GM13977 (cell line): ENCODE measurements around the gene SNX4.
"Not testable (repeated sequence)": the region's sequence is repeated elsewhere in the genome, so short reads cannot be mapped to it uniquely, and the experiment has no call there.

ENCODE experiments used
- DNase-seq: peaks from one replicate; pipeline ENCODE4 v3.0.0; 2012; ENCODE audit warnings: low spot score
- in situ Hi-C: fragments of 300-500 bp; cut with MboI; formaldehyde crosslinking; loops from one replicate; pipeline ENCODE4 v1.12.0; 2022; ENCODE audit warnings: low sequenced_read_pairs, low pct_unique_long_range_greater_than_20kb, mixed read lengths, inconsistent platforms; ENCODE audit not compliant: unreplicated experiment
- TF ChIP-seq, protein P1 (sequence below): IDR thresholded peaks from 2 replicates; pipeline ENCODE4 v1.5.1; 2012; ENCODE audit warnings: mild to moderate bottlenecking, control low read depth; ENCODE audit not compliant: insufficient read depth; ENCODE audit errors: extremely low read depth, missing control alignments

The SNX4 gene

DNA sequence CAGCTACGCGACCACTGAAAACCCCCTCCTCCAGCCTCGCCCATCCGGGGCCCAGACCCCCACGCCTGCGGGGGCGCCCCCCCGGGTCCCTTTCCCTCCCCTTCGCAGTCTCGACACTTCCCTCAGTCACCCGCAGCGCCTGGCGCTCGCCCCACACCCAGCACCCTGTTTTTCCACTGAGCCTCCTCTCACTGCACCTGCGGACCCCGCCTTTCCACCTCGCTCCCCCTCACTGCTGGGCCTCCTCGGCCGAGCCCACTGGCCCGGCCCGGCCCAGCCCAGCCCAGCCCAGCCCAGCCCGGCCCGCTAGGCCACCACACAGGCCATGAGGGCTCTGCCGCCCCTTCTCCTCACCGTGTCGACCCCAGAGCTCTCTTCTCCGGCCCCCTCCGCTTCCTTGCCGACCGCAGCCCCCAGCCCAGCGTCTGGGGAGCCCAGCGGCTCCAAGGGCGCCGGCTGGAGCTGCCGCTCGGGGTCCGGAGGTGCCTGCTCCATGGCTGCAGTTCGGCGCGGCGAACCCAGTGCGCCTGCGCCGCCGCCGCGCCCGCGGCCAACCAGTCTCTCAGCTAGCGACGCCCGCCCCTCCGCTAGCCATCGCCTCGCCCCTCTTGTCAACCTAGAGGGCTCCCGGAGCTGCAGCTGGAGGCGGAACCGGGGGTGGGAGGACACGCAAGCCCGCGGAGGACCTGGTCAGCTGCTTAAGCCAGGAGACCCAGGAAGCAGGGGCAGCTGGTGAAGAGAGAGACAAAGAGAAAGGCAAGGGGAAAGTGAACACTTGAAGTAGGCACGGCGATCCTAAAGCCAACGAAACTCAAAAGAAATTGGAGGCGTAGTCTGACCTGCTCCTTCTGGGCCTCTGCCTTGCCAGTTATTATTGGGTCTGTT lies at the start of gene SNX4:
TSS of gene SNX4 (minus strand) at position 525 of the 885 bp plus-strand sequence. CDS start at position 495, 30 bp downstream.
- DNase-seq, result peak; percentile 89
- TF ChIP-seq, protein P1, sequence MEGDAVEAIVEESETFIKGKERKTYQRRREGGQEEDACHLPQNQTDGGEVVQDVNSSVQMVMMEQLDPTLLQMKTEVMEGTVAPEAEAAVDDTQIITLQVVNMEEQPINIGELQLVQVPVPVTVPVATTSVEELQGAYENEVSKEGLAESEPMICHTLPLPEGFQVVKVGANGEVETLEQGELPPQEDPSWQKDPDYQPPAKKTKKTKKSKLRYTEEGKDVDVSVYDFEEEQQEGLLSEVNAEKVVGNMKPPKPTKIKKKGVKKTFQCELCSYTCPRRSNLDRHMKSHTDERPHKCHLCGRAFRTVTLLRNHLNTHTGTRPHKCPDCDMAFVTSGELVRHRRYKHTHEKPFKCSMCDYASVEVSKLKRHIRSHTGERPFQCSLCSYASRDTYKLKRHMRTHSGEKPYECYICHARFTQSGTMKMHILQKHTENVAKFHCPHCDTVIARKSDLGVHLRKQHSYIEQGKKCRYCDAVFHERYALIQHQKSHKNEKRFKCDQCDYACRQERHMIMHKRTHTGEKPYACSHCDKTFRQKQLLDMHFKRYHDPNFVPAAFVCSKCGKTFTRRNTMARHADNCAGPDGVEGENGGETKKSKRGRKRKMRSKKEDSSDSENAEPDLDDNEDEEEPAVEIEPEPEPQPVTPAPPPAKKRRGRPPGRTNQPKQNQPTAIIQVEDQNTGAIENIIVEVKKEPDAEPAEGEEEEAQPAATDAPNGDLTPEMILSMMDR, result no peak
- in situ Hi-C loops, result no loop called here

DNA sequence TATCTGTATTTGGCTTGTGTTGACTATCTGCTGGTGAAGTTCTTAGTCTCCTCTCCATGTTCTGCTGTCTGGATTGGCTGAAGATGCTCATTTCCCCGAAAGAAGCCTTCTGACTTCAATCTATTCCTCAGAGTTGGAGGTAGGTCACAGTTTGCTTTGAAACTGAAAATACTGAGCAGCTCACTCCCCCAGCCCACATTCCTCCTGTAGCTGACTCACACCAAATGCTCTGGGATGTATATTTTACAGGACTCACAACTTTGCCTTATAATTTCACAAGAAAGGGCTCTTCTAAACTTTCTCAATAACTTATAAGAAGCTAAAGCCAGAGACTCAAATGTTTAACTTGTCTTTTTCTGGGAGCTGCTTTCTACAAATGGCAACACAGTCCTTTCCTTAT lies 36.3 kb upstream of the SNX4 start:
- TF ChIP-seq, protein P1, result no peak
- DNase-seq, result no peak
- in situ Hi-C loops, result no loop called here

DNA sequence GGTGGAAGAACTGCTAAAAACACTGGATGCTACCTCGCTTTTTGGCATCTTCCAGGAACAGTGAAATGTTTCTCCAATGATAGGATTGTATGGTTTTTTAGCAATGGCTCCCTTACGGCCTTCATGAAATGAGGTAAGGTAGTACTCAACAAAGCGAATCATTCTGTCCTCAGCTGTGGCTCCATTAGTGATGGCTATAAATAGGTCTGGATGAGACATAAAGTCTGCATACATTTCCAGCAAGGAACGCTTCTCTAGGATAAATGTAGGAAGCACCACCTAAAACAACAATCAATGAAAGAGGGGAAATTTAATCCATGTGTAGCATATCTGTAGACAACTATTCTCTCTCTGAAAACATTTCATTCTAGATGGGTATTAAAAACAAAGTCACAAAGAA lies 32.4 kb upstream of the SNX4 start:
- no peak for DNase-seq
- TF ChIP-seq, protein P1, result no peak
- in situ Hi-C loops, result no loop called here

DNA sequence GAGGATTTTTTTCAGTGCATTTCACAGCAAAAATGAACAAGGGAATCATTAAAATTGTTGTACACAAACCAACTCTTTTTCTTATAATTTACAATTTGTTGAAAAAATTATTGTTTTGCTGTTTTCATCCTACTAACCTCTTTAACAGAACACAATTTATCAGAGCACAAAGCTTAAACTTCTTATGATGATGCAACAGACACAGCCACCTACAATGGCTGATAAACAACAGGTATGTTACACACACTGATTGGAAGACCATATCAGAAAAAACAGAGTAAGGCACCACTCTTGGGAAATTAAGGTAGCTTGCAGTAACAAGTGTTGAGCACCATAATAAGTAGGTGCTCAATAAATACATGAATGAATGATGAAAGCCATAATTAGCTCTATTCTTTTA lies 8.9 kb upstream of the SNX4 start:
- DNase-seq, result no peak
- TF ChIP-seq, protein P1, result no peak
- in situ Hi-C loops, result no loop called here

DNA sequence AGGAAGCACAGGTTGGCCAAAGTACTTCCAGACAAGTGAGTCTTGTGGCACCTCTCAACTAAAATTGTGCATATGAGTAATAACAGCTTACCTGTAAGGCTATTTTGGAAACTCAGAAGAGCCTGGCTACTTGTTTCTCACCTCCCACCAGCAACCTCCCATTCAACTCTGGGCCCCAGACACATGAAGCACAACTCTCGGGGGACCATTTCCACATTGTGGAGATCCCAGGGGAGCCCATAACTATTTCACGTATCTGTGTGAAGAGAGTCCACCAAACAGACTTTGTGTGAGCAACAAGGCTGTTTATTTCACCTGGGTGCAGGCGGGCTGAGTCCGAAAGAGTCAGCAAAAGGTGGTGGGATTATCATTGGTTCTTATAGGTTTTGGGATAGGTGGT lies 5.2 kb upstream of the SNX4 start:
- no peak for DNase-seq
- TF ChIP-seq, protein P1, result no peak

DNA sequence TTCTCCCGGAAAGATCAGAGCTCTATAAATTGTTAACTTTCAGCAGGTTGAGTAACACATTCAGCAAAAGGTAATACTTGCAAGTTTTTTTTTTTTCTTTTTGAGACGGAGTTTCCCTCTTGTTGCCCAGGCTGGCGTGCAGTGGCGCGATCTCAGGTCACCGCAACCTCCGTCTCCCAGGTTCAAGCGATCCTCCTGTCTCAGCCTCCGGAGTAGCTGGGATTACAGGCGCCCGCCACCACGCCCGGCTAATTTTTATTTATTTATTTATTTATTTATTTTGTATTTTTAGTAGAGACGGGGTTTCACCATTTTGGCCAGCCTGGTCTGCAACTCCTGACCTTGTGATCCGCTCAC lies 539 bp upstream of the SNX4 start:
- in situ Hi-C loops, DNase-seq: not testable (repeated sequence)

More for the DNA sequence above, 5.2 kb upstream of the SNX4 start:
- in situ Hi-C loops, result no loop called here

DNA sequence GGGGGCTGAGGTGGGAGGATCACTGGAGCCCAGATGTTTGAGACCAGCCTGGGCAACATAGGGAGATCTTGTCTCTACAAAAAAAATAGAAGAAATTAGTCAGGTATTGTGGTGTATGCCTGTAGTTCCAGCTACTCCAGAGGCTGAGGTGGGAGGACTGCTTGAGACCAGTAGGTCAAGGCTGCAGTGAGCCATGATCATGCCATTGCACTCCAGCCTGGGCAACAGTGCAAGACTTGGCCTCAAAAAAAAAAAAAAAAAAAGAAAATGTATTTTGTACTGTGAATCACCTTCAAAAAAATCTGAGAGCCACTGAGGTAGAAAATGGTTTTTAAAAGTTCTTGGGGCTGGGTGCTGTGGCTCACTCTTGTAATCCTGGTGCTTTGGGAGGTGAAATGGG lies 4.6 kb downstream of the SNX4 start:
- TF ChIP-seq, protein P1, result no peak
- in situ Hi-C loops, result no loop called here
- DNase-seq, result no peak
